ENCODE results near the gene CAPN5.

DNA sequence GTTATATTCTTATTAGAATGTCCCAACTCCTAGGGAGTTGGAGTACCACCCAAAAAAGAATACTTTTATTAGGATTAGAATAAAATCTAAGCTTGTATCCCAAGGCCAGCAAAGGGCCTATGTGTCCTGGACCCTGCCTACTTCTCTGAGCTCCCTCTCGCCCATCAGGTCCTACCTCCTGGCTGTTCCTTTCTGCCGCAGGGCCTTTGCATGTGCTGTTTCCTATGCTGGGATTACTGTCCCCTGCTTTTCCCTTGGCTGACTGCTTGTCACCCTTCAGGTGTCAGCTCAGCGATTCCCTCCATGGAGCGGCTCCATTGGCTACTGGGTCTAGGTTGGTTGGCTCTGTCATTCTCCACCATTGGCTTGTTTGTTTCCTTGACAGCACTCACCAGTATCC, 74.7 kb downstream of the CAPN5 start:
- TF ChIP-seq CTCF (conservative IDR thresholded peaks at IDR 0.05 in 1 of 2, IDR thresholded peaks at IDR 0.05 in 1 of 2; ENCODE audit: low read depth in 1 of 2, low read length in 2 of 2): no peak
- no peak for TF ChIP-seq EZH2 (IDR thresholded peaks at IDR 0.05; ENCODE audit: low read length, missing control alignments)

All from fibroblast of lung (primary cell).